ENCODE results near the gene ATP1B1.

Gene ATP1B1

GRCh38 chr1:169081503-169082123 is 24.9 kb upstream of the ATP1B1 start:
- Histone ChIP-seq H3K27ac (ENCODE audit: low read depth, low read length) (no peak overlapping the region), H3F3A (ENCODE audit: control insufficient read depth, insufficient read depth) (no peaks in the 10 kb centered on the region), H3K36me3 (ENCODE audit: control insufficient read depth, low read length) (no peaks in the 10 kb centered on the region), H3K27me3 (ENCODE audit: control insufficient read depth, low read length) (no peaks in the 10 kb centered on the region; the same call in 1 of the 2 replicates), H3K4me1 (ENCODE audit: control insufficient read depth, low read length) (no peaks in the 10 kb centered on the region), H3K4me2 (ENCODE audit: low read length) (no peak overlapping the region), H3K79me2 (ENCODE audit: control insufficient read depth, low read length) (no peaks in the 10 kb centered on the region), H3K9me3 (ENCODE audit: control insufficient read depth, insufficient read depth, low read length) (no peaks in the 10 kb centered on the region), H3K4me3 (ENCODE audit: low read length) (no peak overlapping the region), H4K20me1 (ENCODE audit: control insufficient read depth, insufficient read depth, low read depth, low read length) (no peaks in the 10 kb centered on the region), H3K9me2 (replicated peaks; ENCODE audit: control insufficient read depth, low read length) (no peaks in the 10 kb centered on the region)
- TF ChIP-seq CTCF (IDR thresholded peaks at IDR 0.05; ENCODE audit: low read depth, low read length, poor library complexity, severe bottlenecking), result no peak
- TF ChIP-seq EZH2phosphoT487 (IDR thresholded peaks at IDR 0.05; ENCODE audit: borderline replicate concordance, low read length), result no peak

- Histone ChIP-seq H3K4me1 (ENCODE audit: control insufficient read depth, low read length) (no peaks in the 10 kb centered on the region), H3K27ac (ENCODE audit: low read depth, low read length) (no peak overlapping the region), H3K9me2 (replicated peaks; ENCODE audit: control insufficient read depth, low read length) (no peaks in the 10 kb centered on the region), H3K79me2 (ENCODE audit: control insufficient read depth, low read length) (no peaks in the 10 kb centered on the region), H3K27me3 (ENCODE audit: control insufficient read depth, low read length) (peaks cover 11% of the 10 kb centered on the region), H3F3A (ENCODE audit: control insufficient read depth, insufficient read depth) (no peaks in the 10 kb centered on the region), H4K20me1 (ENCODE audit: control insufficient read depth, insufficient read depth, low read depth, low read length) (no peaks in the 10 kb centered on the region), H3K4me3 (ENCODE audit: low read length) (no peak overlapping the region), H3K9me3 (ENCODE audit: control insufficient read depth, insufficient read depth, low read length) (no peaks in the 10 kb centered on the region), H3K36me3 (ENCODE audit: control insufficient read depth, low read length) (no peaks in the 10 kb centered on the region), H3K4me2 (ENCODE audit: low read length) (no peak overlapping the region)
- no peak for TF ChIP-seq CTCF (IDR thresholded peaks at IDR 0.05; ENCODE audit: low read depth, low read length, poor library complexity, severe bottlenecking)
- no peak for TF ChIP-seq EZH2phosphoT487 (IDR thresholded peaks at IDR 0.05; ENCODE audit: borderline replicate concordance, low read length)
Measured at GRCh38 chr1:169085911-169086310, 20.6 kb upstream of the ATP1B1 start.

- Histone ChIP-seq H3K79me2 (ENCODE audit: control insufficient read depth, low read length) (no peaks in the 10 kb centered on the region), H4K20me1 (ENCODE audit: control insufficient read depth, insufficient read depth, low read depth, low read length) (no peaks in the 10 kb centered on the region), H3K9me2 (replicated peaks; ENCODE audit: control insufficient read depth, low read length) (no peaks in the 10 kb centered on the region), H3F3A (ENCODE audit: control insufficient read depth, insufficient read depth) (no peaks in the 10 kb centered on the region), H3K4me1 (ENCODE audit: control insufficient read depth, low read length) (no peaks in the 10 kb centered on the region), H3K4me2 (ENCODE audit: low read length) (no peak overlapping the region), H3K36me3 (ENCODE audit: control insufficient read depth, low read length) (no peaks in the 10 kb centered on the region), H3K4me3 (ENCODE audit: low read length) (no peak overlapping the region), H3K27me3 (ENCODE audit: control insufficient read depth, low read length) (peaks cover 20% of the 10 kb centered on the region), H3K27ac (ENCODE audit: low read depth, low read length) (no peak overlapping the region), H3K9me3 (ENCODE audit: control insufficient read depth, insufficient read depth, low read length) (no peaks in the 10 kb centered on the region)
- TF ChIP-seq CTCF (IDR thresholded peaks at IDR 0.05; ENCODE audit: low read depth, low read length, poor library complexity, severe bottlenecking) (no peak), EZH2phosphoT487 (IDR thresholded peaks at IDR 0.05; ENCODE audit: borderline replicate concordance, low read length) (no peak)
Measured at GRCh38 chr1:169086603-169087455, 19.7 kb upstream of the ATP1B1 start.

All from DOHH2 (cell line).